H9 (cell line): ENCODE data around the gene CTCF. TPM values are rescaled to one million over a fixed set of nuclear protein-coding genes. Genes with fewer than 3 reads are reported as not detected.

Source experiments
- DNase-seq: peaks from one replicate; pipeline ENCODE4 v3.0.0-alpha.2; 2017
- H2AFZ ChIP-seq: one replicate; pipeline ENCODE4 v1.6.1; 2013; ENCODE audit warnings: mild to moderate bottlenecking, low read length, control low read depth, moderate library complexity
- H2AK5ac ChIP-seq: 2 replicates; pipeline ENCODE4 v1.6.1; 2013; ENCODE audit warnings: low read length, control low read depth, mixed read lengths; ENCODE audit not compliant: insufficient read length
- H2BK120ac ChIP-seq: one replicate; pipeline ENCODE4 v1.6.1; 2013; ENCODE audit warnings: low read depth, mild to moderate bottlenecking, low read length, control low read depth, inconsistent platforms; ENCODE audit not compliant: poor library complexity, severe bottlenecking
- H2BK12ac ChIP-seq: 2 replicates; pipeline ENCODE4 v1.6.1; 2013; ENCODE audit warnings: low read length, control low read depth, mixed read lengths, low read depth; ENCODE audit not compliant: insufficient read length
- H2BK15ac ChIP-seq: 2 replicates; pipeline ENCODE4 v1.6.1; 2013; ENCODE audit warnings: low read depth, low read length, control low read depth
- H2BK20ac ChIP-seq: one replicate; pipeline ENCODE4 v1.6.1; 2013; ENCODE audit warnings: low read depth, mild to moderate bottlenecking, low read length, control low read depth, inconsistent platforms; ENCODE audit not compliant: poor library complexity, severe bottlenecking
- H2BK5ac ChIP-seq: 2 replicates; pipeline ENCODE4 v1.6.1; 2013; ENCODE audit warnings: low read length, control low read depth, mixed read lengths; ENCODE audit not compliant: insufficient read length
- H3K14ac ChIP-seq: 2 replicates; pipeline ENCODE4 v1.6.1; 2013; ENCODE audit warnings: low read length, control low read depth; ENCODE audit not compliant: insufficient read depth
- H3K18ac ChIP-seq: 2 replicates; pipeline ENCODE4 v1.6.1; 2013; ENCODE audit warnings: low read depth, mild to moderate bottlenecking, mixed read lengths, low read length, control low read depth; ENCODE audit not compliant: insufficient read length
- H3K23ac ChIP-seq: 2 replicates; pipeline ENCODE4 v1.6.1; 2013; ENCODE audit warnings: low read length, control low read depth, mixed read lengths, low read depth; ENCODE audit not compliant: insufficient read length
- H3K23me2 ChIP-seq: 2 replicates; pipeline ENCODE4 v1.6.1; 2013; ENCODE audit warnings: low read depth, mild to moderate bottlenecking, mixed read lengths, low read length, control low read depth; ENCODE audit not compliant: insufficient read length, poor library complexity, severe bottlenecking
- H3K27ac ChIP-seq: 2 replicates; pipeline ENCODE4 v1.5.1; 2013; ENCODE audit warnings: low read length, control low read depth, mixed read lengths, low read depth; ENCODE audit not compliant: insufficient read length
- H3K27me3 ChIP-seq: 2 replicates; pipeline ENCODE4 v1.6.1; 2013; ENCODE audit warnings: low read length, control low read depth, inconsistent platforms; ENCODE audit not compliant: insufficient read depth
- H3K4ac ChIP-seq: 2 replicates; pipeline ENCODE4 v1.6.1; 2013; ENCODE audit warnings: low read depth, mild to moderate bottlenecking, control low read depth, inconsistent platforms, low read length, moderate library complexity
- H3K4me1 ChIP-seq: 2 replicates; pipeline ENCODE4 v1.6.1; 2013; ENCODE audit warnings: low read length, control low read depth, inconsistent platforms; ENCODE audit not compliant: insufficient read depth
- H3K4me2 ChIP-seq: 2 replicates; pipeline ENCODE4 v1.6.1; 2013; ENCODE audit warnings: low read length, control low read depth, mixed read lengths; ENCODE audit not compliant: insufficient read length, insufficient read depth
- H3K56ac ChIP-seq: 2 replicates; pipeline ENCODE4 v1.6.1; 2013; ENCODE audit warnings: low read depth, mild to moderate bottlenecking, mixed read lengths, low read length, control low read depth; ENCODE audit not compliant: insufficient read length
- H3K79me1 ChIP-seq: 2 replicates; pipeline ENCODE4 v1.6.1; 2013; ENCODE audit warnings: low read depth, mild to moderate bottlenecking, moderate library complexity, low read length, control low read depth, inconsistent platforms; ENCODE audit not compliant: insufficient read depth, poor library complexity, severe bottlenecking
- H3K79me2 ChIP-seq: 2 replicates; pipeline ENCODE4 v1.6.1; 2013; ENCODE audit warnings: low read length, control low read depth, inconsistent platforms; ENCODE audit not compliant: insufficient read depth
- H3K9ac ChIP-seq: 2 replicates; pipeline ENCODE4 v1.6.1; 2013; ENCODE audit warnings: low read length, control low read depth, mixed read lengths; ENCODE audit not compliant: insufficient read length; ENCODE audit errors: extremely low read depth
- H3K9me3 ChIP-seq: one replicate; pipeline ENCODE4 v1.6.1; 2013; ENCODE audit warnings: low read depth, low read length, inconsistent platforms; ENCODE audit not compliant: control insufficient read depth
- H3T11ph ChIP-seq: one replicate; pipeline ENCODE4 v1.6.1; 2013; ENCODE audit warnings: mild to moderate bottlenecking, low read length, control low read depth, inconsistent platforms
- H4K20me1 ChIP-seq: one replicate; pipeline ENCODE4 v1.6.1; 2013; ENCODE audit not compliant: control insufficient read depth, insufficient read length, insufficient read depth
- H4K5ac ChIP-seq: 2 replicates; pipeline ENCODE4 v1.6.1; 2013; ENCODE audit warnings: low read depth, mild to moderate bottlenecking, mixed read lengths, low read length, control low read depth; ENCODE audit not compliant: insufficient read length
- H4K8ac ChIP-seq: replicated peaks from 2 replicates; pipeline ENCODE4 v1.6.1; 2013; ENCODE audit warnings: low read length, control low read depth, mixed read lengths, low read depth; ENCODE audit not compliant: insufficient read length
- H4K91ac ChIP-seq: 2 replicates; pipeline ENCODE4 v1.6.1; 2013; ENCODE audit warnings: low read depth, mild to moderate bottlenecking, moderate library complexity, mixed read lengths, low read length, control low read depth; ENCODE audit not compliant: insufficient read length
- H3K27ac Mint-ChIP-seq, 3 experiments: 2 replicates in 2 of 3; 3 replicates in 1 of 3; pipeline ENCODE4 v1.8.0; 2020 to 2021; ENCODE audit warnings: mixed read lengths in 3 of 3, mild to moderate bottlenecking in 1 of 3, moderate library complexity in 1 of 3
- H3K27me3 Mint-ChIP-seq: 2 replicates; pipeline ENCODE4 v1.8.0; 2021; ENCODE audit warnings: low read depth, mild to moderate bottlenecking, moderate library complexity, mixed read lengths
- H3K36me3 Mint-ChIP-seq, 3 experiments: 2 replicates in 2 of 3; 3 replicates in 1 of 3; pipeline ENCODE4 v1.8.0; 2020 to 2021; ENCODE audit warnings: low read depth in 3 of 3, mixed read lengths in 3 of 3; ENCODE audit not compliant: insufficient read depth in 1 of 3
- H3K4me1 Mint-ChIP-seq, 2 experiments: 2 replicates each; pipeline ENCODE4 v1.8.0; 2020; ENCODE audit warnings: mixed read lengths in 2 of 2
- H3K4me3 Mint-ChIP-seq, 2 experiments: 2 replicates in 1 of 2; 3 replicates in 1 of 2; pipeline ENCODE4 v1.8.0; 2020 to 2021; ENCODE audit warnings: mild to moderate bottlenecking in 2 of 2, mixed read lengths in 2 of 2, moderate library complexity in 1 of 2
- H3K9me3 Mint-ChIP-seq, 2 experiments: 2 replicates in 1 of 2; 3 replicates in 1 of 2; pipeline ENCODE4 v1.8.0; 2020; ENCODE audit warnings: mild to moderate bottlenecking in 2 of 2, mixed read lengths in 2 of 2, moderate library complexity in 1 of 2
- CTCF ChIP-seq: fragments of 200-600 bp; sonication (generic); conservative IDR thresholded peaks from 3 replicates; pipeline ENCODE4 v1.8.0; 2021; ENCODE audit warnings: antibody characterized with exemption, mild to moderate bottlenecking
- WGBS: extraction: QIAGEN DNeasy Blood & Tissue Kit; methylation state at CpG from one replicate; pipeline ENCODE4 v1.1.7; 2013; ENCODE audit warnings: missing lambda C conversion rate, low lambda C conversion rate, mixed read lengths; ENCODE audit not compliant: insufficient read length; ENCODE audit errors: extremely low coverage; 5-methylcytosine and 5-hydroxymethylcytosine counted together
- total RNA-seq: library from RNA; stranded (reverse); gene quantifications from 2 replicates; pipeline ENCODE4 v1.2.1, GENCODE V29; 2021

The CTCF gene
- total RNA-seq, 1 experiment from 2014 or later = 87.3 TPM

GRCh38 chr16:67561501-67561823, 864 bp upstream of the CTCF start:
- WGBS = no CpG with 5 or more reads among the region's 8 CpGs

More at GRCh38 chr16:67561501-67561823, 864 bp upstream of the CTCF start:
- Mint-ChIP-seq H3K27ac (peak overlapping the region; percentile 58 to 86 (median 59); a peak in 3 of 7 replicates), H3K4me3 (peak overlapping the region; percentile 81 to 88), H3K4me1 (peaks cover 16 to 19% of the 10 kb centered on the region in 2 experiments), H3K27me3 (no peaks in the 10 kb centered on the region), H3K36me3 (peaks cover 0 to 12% (median 4%) of the 10 kb centered on the region in 3 experiments; a peak in 3 of 7 replicates), H3K9me3 (no peaks in the 10 kb centered on the region)
- H3T11ph ChIP-seq = no peak overlapping the region
- peaks cover 24% of the 10 kb centered on the region; the same call in 1 of the 2 replicates for H3K79me2 ChIP-seq
- no peak overlapping the region for H4K8ac ChIP-seq
- peak overlapping the region; percentile 81 for H3K4me2 ChIP-seq
- no peak overlapping the region for H2BK5ac ChIP-seq
- H2BK20ac ChIP-seq = no peak overlapping the region
- H4K91ac ChIP-seq = no peak overlapping the region
- H3K79me1 ChIP-seq = no peaks in the 10 kb centered on the region
- 0 out of 2 replicates have a peak, but pooled peaks cover 3% of the 10 kb centered on the region for H3K4me1 ChIP-seq
- H3K27ac ChIP-seq = no peak overlapping the region
- no peak for DNase-seq
- no peak overlapping the region for H2BK120ac ChIP-seq
- no peak overlapping the region for H2BK15ac ChIP-seq
- H4K5ac ChIP-seq = no peak overlapping the region
- peaks cover 12% of the 10 kb centered on the region for H3K23me2 ChIP-seq
- H3K23ac ChIP-seq = no peak overlapping the region
- no peak overlapping the region for H2AFZ ChIP-seq
- no peak for TF ChIP-seq CTCF
- no peaks in the 10 kb centered on the region for H3K9me3 ChIP-seq
- no peak overlapping the region for H3K56ac ChIP-seq
- H2BK12ac ChIP-seq = no peak overlapping the region
- no peak overlapping the region for H3K14ac ChIP-seq
- H3K4ac ChIP-seq = no peak overlapping the region
- no peak overlapping the region for H2AK5ac ChIP-seq
- H3K27me3 ChIP-seq = no peaks in the 10 kb centered on the region
- peak overlapping the region; percentile 59 for H3K9ac ChIP-seq
- no peaks in the 10 kb centered on the region for H4K20me1 ChIP-seq
- H3K18ac ChIP-seq = no peak overlapping the region
